HCT116 (cell line): ENCODE data around the gene ATXN7L1. TPM values are rescaled to one million over a fixed set of nuclear protein-coding genes. Genes with fewer than 3 reads are reported as not detected.

ENCODE experiments used
- ATAC-seq: fragments of 200-7000 bp; cut with Tn5 transposase; 2 replicates; pipeline ENCODE4 v1.9.1; 2020; ENCODE audit warnings: mild to moderate bottlenecking, moderate library complexity
- BruUV-seq: library from RNA; stranded (reverse); fragments of 400-500 nt; replicated peaks from 2 replicates; lab custom pipeline; 2021; lab: Mats Ljungman, UMichigan
- CTCF ChIA-PET: fragments of 300-600 bp; sonication (Branson Sonifier 250); formaldehyde crosslinking; loops from one replicate; lab custom pipeline; 2021; ENCODE audit warnings: antibody characterized with exemption; lab: Charles Lee
- POLR2A ChIA-PET: fragments of 300-600, 350-600 bp; sonication (Branson Sonifier 250); formaldehyde crosslinking; loops from one replicate; lab custom pipeline; 2021; ENCODE audit warnings: antibody characterized with exemption; lab: Charles Lee
- RAD21 ChIA-PET, 2 experiments: fragments of 300-600 bp; sonication (Branson Sonifier 250); formaldehyde crosslinking; loops; one replicate each; lab custom pipeline; 2023; ENCODE audit warnings: low total read pairs in 2 of 2; ENCODE audit not compliant: uncharacterized antibody in 2 of 2, unreplicated experiment in 2 of 2, low non-redundant PET in 1 of 2; lab: Charles Lee
- DNase-seq: peaks from one replicate; pipeline ENCODE4 v3.0.0-alpha.2; 2010; ENCODE audit warnings: low read depth, low spot score
- H2AFZ ChIP-seq: fragments of 200-600 bp; shearing (Covaris generic), sonication (generic); 2 replicates; pipeline ENCODE4 v1.6.1; 2017; ENCODE audit warnings: low read depth, mixed run types, mixed read lengths, antibody characterized with exemption, low read length; ENCODE audit not compliant: poor library complexity, severe bottlenecking
- H3K27ac ChIP-seq: 2 replicates; pipeline ENCODE4 v1.5.1; 2012; ENCODE audit warnings: low read depth, low read length
- H3K27me3 ChIP-seq: fragments of 200-600 bp; sonication (generic); 2 replicates; pipeline ENCODE4 v1.6.1; 2016; ENCODE audit warnings: mixed run types, low read length, mixed read lengths; ENCODE audit not compliant: insufficient read depth
- H3K36me3 ChIP-seq, 2 experiments: fragments of 200-500 bp in 1 of 2; fragments of 200-600 bp in 1 of 2; sonication (Bioruptor generic) in 1 of 2; sonication (generic) in 1 of 2; 2 replicates each; pipeline versions ENCODE4 v1.5.1 to v1.6.1; 2014 to 2016; ENCODE audit warnings: low read length in 2 of 2, inconsistent platforms in 1 of 2, mixed read lengths in 1 of 2, mixed run types in 1 of 2; ENCODE audit not compliant: insufficient read depth in 2 of 2, control insufficient read depth in 1 of 2
- H3K4me1 ChIP-seq, 2 experiments: fragments of 200-600 bp in 1 of 2; sonication (generic) in 1 of 2; 2 replicates each; pipeline versions ENCODE4 v1.5.1 to v1.6.1; 2012 to 2017; ENCODE audit warnings: low read length in 2 of 2, inconsistent platforms in 1 of 2, mild to moderate bottlenecking in 1 of 2, mixed read lengths in 1 of 2, mixed run types in 1 of 2, moderate library complexity in 1 of 2; ENCODE audit not compliant: insufficient read depth in 2 of 2, control insufficient read depth in 1 of 2
- H3K4me2 ChIP-seq: fragments of 200-600 bp; sonication (generic); 2 replicates; pipeline ENCODE4 v1.6.1; 2017; ENCODE audit warnings: mixed run types, low read length, mixed read lengths
- H3K4me3 ChIP-seq, 2 experiments: fragments of 200-600 bp in 1 of 2; sonication (generic) in 1 of 2; replicated peaks in 1 of 2; 2 replicates each; pipeline ENCODE4 v1.5.1; 2011 to 2016; ENCODE audit warnings: low read length in 2 of 2, control low read depth in 1 of 2, low read depth in 1 of 2, mild to moderate bottlenecking in 1 of 2, mixed read lengths in 1 of 2, mixed run types in 1 of 2
- H3K79me2 ChIP-seq: fragments of 200-600 bp; sonication (generic); 2 replicates; pipeline ENCODE4 v1.6.1; 2017; ENCODE audit warnings: mild to moderate bottlenecking, mixed run types, low read length, moderate library complexity, mixed read lengths; ENCODE audit not compliant: insufficient read depth
- H3K9ac ChIP-seq: fragments of 200-600 bp; sonication (generic); 2 replicates; pipeline ENCODE4 v1.6.1; 2016; ENCODE audit warnings: low read length, mixed read lengths
- H3K9me2 ChIP-seq: fragments of 200-600 bp; sonication (generic), shearing (Covaris generic); 2 replicates; pipeline ENCODE4 v1.6.1; 2017; ENCODE audit warnings: mixed run types, mild to moderate bottlenecking, moderate library complexity; ENCODE audit not compliant: insufficient read depth
- H3K9me3 ChIP-seq, 2 experiments: fragments of 200-500 bp in 1 of 2; fragments of 200-600 bp in 1 of 2; sonication (Bioruptor generic) in 1 of 2; sonication (generic) in 1 of 2; 2 replicates each; pipeline ENCODE4 v1.6.1; 2014 to 2017; ENCODE audit warnings: low read length in 2 of 2, mixed read lengths in 2 of 2, inconsistent platforms in 1 of 2, low read depth in 1 of 2, mild to moderate bottlenecking in 1 of 2, mixed run types in 1 of 2, moderate library complexity in 1 of 2; ENCODE audit not compliant: control insufficient read depth in 1 of 2, insufficient read depth in 1 of 2
- H4K20me1 ChIP-seq: fragments of 200-600 bp; sonication (generic), shearing (Covaris generic); 2 replicates; pipeline ENCODE4 v1.6.1; 2017; ENCODE audit warnings: mixed run types, mild to moderate bottlenecking, moderate library complexity; ENCODE audit not compliant: insufficient read depth
- FOSL1 ChIP-seq: IDR thresholded peaks from 2 replicates; pipeline ENCODE4 v1.6.1; 2012; ENCODE audit warnings: low read depth
- POLR2A ChIP-seq: IDR thresholded peaks from 2 replicates; pipeline ENCODE4 v1.7.0; 2011; ENCODE audit warnings: borderline replicate concordance; ENCODE audit not compliant: insufficient read depth, insufficient read length; ENCODE audit errors: extremely low read depth
- ZFX ChIP-seq: fragments of 450-650 bp; IDR thresholded peaks from 2 replicates; pipeline ENCODE4 v1.6.1; 2017
- intact Hi-C: fragments of 100-400 bp; cut with micrococcal nuclease; formaldehyde crosslinking; loops from 2 replicates; pipeline ENCODE4 v1.10.0; 2022
- total RNA-seq: library from RNA; stranded (reverse); gene quantifications from one replicate; pipeline ENCODE4 v1.2.1, GENCODE V29; 2021; ENCODE audit not compliant: unreplicated experiment
- TF ChIP-seq, protein P1 (sequence below): IDR thresholded peaks from 2 replicates; pipeline ENCODE4 v1.6.1; 2012
- TF ChIP-seq, protein P2 (sequence below): IDR thresholded peaks from 2 replicates; pipeline ENCODE4 v1.6.1; 2011; ENCODE audit warnings: mild to moderate bottlenecking, low read length, moderate library complexity; ENCODE audit not compliant: insufficient replicate concordance; ENCODE audit errors: extremely low read depth
- TF ChIP-seq, protein P3 (sequence below), 3 experiments: fragments of 200-600 bp in 1 of 3; sonication (generic) in 1 of 3; IDR thresholded peaks in 2 of 3; conservative IDR thresholded peaks in 1 of 3; 2 replicates each; pipeline ENCODE4 v1.5.1; 2012 to 2017; ENCODE audit warnings: low read depth in 2 of 3, low read length in 2 of 3, antibody characterized with exemption in 1 of 3, borderline replicate concordance in 1 of 3, control low read depth in 1 of 3, mild to moderate bottlenecking in 1 of 3, mixed read lengths in 1 of 3, mixed run types in 1 of 3, moderate library complexity in 1 of 3; ENCODE audit not compliant: insufficient read depth in 1 of 3

ATXN7L1 gene
- total RNA-seq, 1 experiment from 2014 or later = 11.5 TPM

DNA sequence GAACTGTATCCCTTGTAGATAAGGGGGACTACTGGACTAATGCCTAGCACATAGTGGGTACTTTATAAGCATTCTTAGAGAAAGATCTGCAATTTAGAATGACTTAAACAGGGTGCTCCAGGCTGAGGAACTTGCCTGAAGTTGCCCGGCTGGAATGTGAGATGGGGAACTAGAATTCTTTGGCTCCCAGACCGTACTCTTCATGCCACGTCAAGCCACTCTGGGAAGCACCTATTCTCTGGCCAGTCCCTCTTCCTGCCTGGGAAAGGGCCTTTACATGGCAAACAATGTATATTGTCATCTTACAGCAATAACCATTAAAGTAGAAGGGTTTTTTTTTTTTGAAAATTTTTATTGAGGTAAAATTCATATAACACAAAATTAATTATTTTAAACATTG lies 34.5 kb downstream of the ATXN7L1 start:
- RAD21 ChIA-PET = no interaction called here

DNA sequence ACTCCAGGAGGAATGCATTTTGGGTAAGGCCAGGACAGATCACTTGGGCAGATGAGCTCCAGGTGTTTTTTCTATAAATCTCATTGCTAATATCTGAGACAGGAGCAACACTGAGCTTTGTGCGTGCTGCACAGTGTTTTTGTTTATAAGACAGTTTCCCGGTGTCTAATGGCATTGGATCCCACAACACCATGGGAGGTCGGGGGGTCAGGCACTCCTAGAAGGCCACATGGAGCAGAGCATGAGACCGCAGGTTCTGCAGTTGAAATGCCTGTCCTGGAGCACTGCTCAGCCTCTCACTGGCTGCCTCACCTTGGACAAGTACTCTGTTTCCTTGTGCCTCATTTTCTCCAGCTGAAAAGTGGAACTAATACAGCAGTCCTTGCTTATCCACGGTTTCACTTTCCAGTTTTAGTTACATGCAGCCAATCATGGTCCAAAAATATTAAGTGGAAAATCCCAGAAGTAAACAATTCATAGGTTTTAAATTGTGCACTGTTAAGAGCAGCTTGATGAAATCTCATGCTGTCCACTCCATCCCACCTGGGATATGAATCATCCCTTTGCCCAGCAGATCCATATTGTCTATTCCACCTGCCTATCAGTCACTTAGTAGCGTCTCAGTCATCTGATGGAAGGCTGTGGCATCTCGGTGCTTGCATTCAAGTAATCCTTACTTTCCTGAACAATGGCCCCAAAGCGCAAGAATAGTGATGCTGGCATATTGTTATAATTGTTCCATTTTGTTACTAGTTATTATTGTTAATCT lies 35.2 kb downstream of the ATXN7L1 start:
- no TSS peak for BruUV-seq
- no peak overlapping the region for H3K9ac ChIP-seq
- H3K27ac ChIP-seq = no peak overlapping the region
- H3K9me3 ChIP-seq = no peaks in the 10 kb centered on the region
- ChIA-PET CTCF (no interaction called here), RAD21 (no interaction called here), POLR2A (no interaction called here)
- H2AFZ ChIP-seq = no peak overlapping the region
- no peak for DNase-seq
- no peaks in the 10 kb centered on the region for H4K20me1 ChIP-seq
- no peaks in the 10 kb centered on the region for H3K36me3 ChIP-seq
- H3K79me2 ChIP-seq = no peaks in the 10 kb centered on the region; the same call in 1 of the 2 replicates
- no peaks in the 10 kb centered on the region for H3K9me2 ChIP-seq
- H3K27me3 ChIP-seq = no peaks in the 10 kb centered on the region
- H3K4me3 ChIP-seq = no peak overlapping the region
- TF ChIP-seq, protein P1, sequence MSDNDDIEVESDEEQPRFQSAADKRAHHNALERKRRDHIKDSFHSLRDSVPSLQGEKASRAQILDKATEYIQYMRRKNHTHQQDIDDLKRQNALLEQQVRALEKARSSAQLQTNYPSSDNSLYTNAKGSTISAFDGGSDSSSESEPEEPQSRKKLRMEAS = no peak
- TF ChIP-seq, protein P2, sequence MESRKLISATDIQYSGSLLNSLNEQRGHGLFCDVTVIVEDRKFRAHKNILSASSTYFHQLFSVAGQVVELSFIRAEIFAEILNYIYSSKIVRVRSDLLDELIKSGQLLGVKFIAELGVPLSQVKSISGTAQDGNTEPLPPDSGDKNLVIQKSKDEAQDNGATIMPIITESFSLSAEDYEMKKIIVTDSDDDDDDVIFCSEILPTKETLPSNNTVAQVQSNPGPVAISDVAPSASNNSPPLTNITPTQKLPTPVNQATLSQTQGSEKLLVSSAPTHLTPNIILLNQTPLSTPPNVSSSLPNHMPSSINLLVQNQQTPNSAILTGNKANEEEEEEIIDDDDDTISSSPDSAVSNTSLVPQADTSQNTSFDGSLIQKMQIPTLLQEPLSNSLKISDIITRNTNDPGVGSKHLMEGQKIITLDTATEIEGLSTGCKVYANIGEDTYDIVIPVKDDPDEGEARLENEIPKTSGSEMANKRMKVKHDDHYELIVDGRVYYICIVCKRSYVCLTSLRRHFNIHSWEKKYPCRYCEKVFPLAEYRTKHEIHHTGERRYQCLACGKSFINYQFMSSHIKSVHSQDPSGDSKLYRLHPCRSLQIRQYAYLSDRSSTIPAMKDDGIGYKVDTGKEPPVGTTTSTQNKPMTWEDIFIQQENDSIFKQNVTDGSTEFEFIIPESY = no peak
- TF ChIP-seq, protein P3, sequence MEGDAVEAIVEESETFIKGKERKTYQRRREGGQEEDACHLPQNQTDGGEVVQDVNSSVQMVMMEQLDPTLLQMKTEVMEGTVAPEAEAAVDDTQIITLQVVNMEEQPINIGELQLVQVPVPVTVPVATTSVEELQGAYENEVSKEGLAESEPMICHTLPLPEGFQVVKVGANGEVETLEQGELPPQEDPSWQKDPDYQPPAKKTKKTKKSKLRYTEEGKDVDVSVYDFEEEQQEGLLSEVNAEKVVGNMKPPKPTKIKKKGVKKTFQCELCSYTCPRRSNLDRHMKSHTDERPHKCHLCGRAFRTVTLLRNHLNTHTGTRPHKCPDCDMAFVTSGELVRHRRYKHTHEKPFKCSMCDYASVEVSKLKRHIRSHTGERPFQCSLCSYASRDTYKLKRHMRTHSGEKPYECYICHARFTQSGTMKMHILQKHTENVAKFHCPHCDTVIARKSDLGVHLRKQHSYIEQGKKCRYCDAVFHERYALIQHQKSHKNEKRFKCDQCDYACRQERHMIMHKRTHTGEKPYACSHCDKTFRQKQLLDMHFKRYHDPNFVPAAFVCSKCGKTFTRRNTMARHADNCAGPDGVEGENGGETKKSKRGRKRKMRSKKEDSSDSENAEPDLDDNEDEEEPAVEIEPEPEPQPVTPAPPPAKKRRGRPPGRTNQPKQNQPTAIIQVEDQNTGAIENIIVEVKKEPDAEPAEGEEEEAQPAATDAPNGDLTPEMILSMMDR (IDR thresholded peaks at IDR 0.05 in 2 of 3, conservative IDR thresholded peaks at IDR 0.05 in 1 of 3; ENCODE audit: borderline replicate concordance in 1 of 3, insufficient read depth in 1 of 3, low read depth in 2 of 3, low read length in 2 of 3) = no peak
- TF ChIP-seq FOSL1 (no peak), ZFX (no peak)
- no peak for ATAC-seq
- H3K4me2 ChIP-seq = no peak overlapping the region
- peaks cover 18 to 33% of the 10 kb centered on the region in 2 experiments for H3K4me1 ChIP-seq
- intact Hi-C loops = no loop called here

More for the DNA sequence above, 34.5 kb downstream of the ATXN7L1 start:
- ATAC-seq (no peak), DNase-seq (no peak)
- H2AFZ ChIP-seq = no peak overlapping the region
- no peaks in the 10 kb centered on the region for H3K9me2 ChIP-seq
- no peaks in the 10 kb centered on the region for H3K36me3 ChIP-seq
- no peak for TF ChIP-seq POLR2A
- TF ChIP-seq, all 23 proteins: peak for 0
- no TSS peak for BruUV-seq
- Histone ChIP-seq H3K4me3 (no peak overlapping the region), H3K4me1 (peaks cover 18 to 33% of the 10 kb centered on the region in 2 experiments), H3K9ac (no peak overlapping the region), H4K20me1 (no peaks in the 10 kb centered on the region), H3K4me2 (no peak overlapping the region), H3K9me3 (no peaks in the 10 kb centered on the region), H3K27me3 (no peaks in the 10 kb centered on the region), H3K27ac (no peak overlapping the region), H3K79me2 (no peaks in the 10 kb centered on the region; the same call in 1 of the 2 replicates)
- intact Hi-C loops = no loop called here
- POLR2A ChIA-PET = no interaction called here
- CTCF ChIA-PET = no interaction called here
